Parietal lobe (tissue), 2 donors: ENCODE results near the gene BMI1. TPM values are rescaled to one million over a fixed set of nuclear protein-coding genes. Genes with fewer than 3 reads are reported as not detected.

Experiments
- small RNA-seq: library from RNA; depleted of rRNA; stranded (forward); fragments of <200 nt; gene quantifications from one replicate; pipeline ENCODE3, GENCODE V24; 2014; ENCODE audit warnings: low replicate concordance
- total RNA-seq: library from RNA; depleted of rRNA; stranded (reverse); fragments of >200 nt; gene quantifications from one replicate; pipeline ENCODE4 v1.2.3, GENCODE V29; 2014

BMI1 gene
- 151 TPM for total RNA-seq

DNA sequence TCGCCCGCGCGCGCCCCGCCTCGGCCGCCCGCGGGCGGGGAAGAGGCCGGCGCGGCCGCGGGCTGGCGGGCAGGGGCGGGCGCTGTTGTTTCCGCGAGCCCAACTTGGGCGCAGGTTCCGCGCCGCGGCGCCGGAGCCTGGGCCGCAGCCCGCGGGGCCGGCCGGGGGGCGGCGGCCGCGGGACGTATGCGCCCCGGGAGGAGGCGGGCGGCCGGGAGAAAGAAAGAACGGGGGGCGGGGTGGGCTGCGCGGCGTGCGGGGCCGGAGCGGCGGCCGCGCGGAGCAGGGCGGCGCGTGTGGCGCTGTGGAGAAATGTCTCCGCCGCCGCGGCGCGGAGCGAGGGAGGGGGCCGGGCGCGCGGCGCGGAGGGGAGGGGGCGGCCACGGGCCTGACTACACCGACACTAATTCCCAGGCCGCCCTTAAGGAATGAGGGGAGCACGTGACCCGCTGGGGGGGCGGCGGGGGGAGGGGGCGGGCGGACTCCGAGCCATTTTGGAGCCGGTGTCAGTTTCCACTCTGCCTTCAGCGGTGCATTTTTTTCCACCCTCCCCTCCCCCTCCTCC lies at the start of gene BMI1:
Gene BMI1 (plus strand): TSS at position 509 of the 565 bp plus-strand sequence. CDS start 5,351 bp downstream, outside the sequence.

DNA sequence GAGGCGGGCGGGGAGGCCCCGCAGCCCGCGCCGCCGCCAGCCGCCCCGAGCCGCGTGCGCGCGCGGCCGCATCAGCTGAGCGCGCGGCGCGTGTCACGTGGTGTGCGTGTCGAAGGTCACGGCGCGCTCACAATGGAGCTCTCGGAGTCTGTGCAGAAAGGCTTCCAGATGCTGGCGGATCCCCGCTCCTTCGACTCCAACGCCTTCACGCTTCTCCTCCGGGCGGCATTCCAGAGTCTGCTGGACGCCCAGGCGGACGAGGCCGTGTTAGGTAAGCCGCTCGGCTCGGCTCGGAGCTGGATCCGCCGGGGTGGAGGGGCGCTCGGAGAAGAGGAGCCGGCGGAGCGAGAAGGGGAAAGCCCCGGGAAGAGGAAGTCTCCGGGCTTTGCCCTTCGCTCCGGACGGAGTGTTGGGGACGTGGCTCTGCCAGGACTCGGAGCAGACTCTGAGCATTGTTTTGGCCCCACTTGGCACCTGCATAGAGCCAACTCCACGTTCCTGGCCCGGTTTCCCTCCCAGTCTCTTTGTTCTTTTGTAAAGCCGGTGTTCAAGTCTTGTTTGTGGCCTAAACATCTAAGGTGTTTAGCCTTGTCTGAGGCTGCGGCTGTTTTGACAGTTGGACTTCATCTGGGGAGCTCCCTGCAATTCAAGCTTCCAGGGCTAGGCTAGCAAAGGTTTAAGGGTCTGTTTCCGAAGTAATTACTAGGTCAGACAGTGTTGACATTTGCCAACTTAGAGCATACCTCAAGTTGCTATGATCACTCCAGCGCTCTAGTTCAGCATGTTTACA lies 4.4 kb upstream of the BMI1 start, which contains the start of gene COMMD3:
Gene COMMD3 (plus strand): TSS at position 103 of the 790 bp plus-strand sequence. CDS start 30 bp downstream, at position 133.

DNA sequence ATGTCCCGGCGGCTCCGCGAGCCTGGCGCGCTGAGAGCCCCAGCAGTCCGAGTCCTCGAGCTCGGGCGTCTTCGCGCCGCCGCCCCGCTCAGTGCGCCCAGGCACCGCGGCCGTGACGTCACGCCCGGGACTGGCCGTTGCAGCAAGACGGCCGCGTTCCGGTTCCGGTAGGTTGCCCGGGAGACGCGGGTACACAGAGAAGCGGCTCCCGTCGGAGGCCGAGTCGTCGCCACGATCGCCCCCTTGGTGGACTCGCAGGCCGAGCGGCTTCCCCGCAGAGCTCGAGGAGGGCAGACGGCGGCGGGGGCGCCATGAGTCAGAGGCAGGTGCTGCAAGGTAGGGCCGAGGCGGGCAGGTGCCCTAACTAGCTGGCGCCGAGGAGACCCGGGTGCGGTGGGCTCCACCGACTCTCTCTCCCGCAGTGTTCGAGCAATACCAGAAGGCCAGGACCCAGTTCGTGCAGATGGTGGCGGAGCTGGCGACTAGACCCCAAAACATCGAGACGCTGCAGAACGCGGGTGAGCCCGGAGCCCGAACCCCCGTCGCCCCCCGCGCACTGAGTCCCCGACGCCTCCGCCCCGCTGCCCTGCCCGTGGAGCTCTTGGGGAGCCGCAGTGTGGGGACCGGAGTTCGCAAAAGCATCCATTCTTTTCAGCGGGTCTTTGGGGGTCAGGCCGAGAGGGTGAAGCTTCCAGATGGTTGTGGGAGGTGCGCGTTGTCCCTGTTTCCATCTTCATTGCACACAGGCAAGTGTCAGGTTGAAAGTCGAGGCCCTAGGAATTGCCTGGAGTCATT lies 24.6 kb downstream of the BMI1 start, which contains the start of gene SPAG6:
Gene SPAG6 (plus strand): TSS at position 196 of the 795 bp plus-strand sequence. CDS start 116 bp downstream, at position 312.

Small RNA genes within 50 kb of the gene (small RNA-seq; reads per million reads assigned to genes)
- gene AL158211.3, result not detected

Other genes starting within 250 kb of the BMI1 start
- not detected for gene EBLN1, start 103.1 kb upstream of the BMI1 start, total RNA-seq
- gene COMMD3, start 4.7 kb upstream of the BMI1 start, total RNA-seq, result 52.3 TPM
- gene SPAG6, start 24.4 kb downstream of the BMI1 start, total RNA-seq, result 0.94 TPM